Ovary (tissue), 9 donors: Measurements from ENCODE around the gene KRTAP10-12. TPM values are rescaled to one million over a fixed set of nuclear protein-coding genes. Genes with fewer than 3 reads are reported as not detected.

Experiments
- DNase-seq, 5 donors: peaks; one replicate each; pipeline ENCODE4 v3.0.0-alpha.2; 2019 to 2020
- H3K27ac ChIP-seq, 2 donors: fragments of 200-600 bp; one replicate each; pipeline versions ENCODE4 v1.5.1 to v1.8.0; 2019 to 2022
- H3K27me3 ChIP-seq: fragments of 200-600 bp; one replicate; pipeline ENCODE4 v1.8.0; 2022
- H3K36me3 ChIP-seq: fragments of 200-600 bp; sonication (generic); one replicate; pipeline ENCODE4 v1.5.1; 2019
- H3K4me1 ChIP-seq: one replicate; pipeline ENCODE4 v1.8.1; 2013; ENCODE audit warnings: mild to moderate bottlenecking, moderate library complexity; ENCODE audit not compliant: insufficient read depth
- H3K4me3 ChIP-seq: fragments of 200-600 bp; sonication (generic); one replicate; pipeline ENCODE4 v1.5.1; 2017
- H3K9me3 ChIP-seq, 2 donors: fragments of 200-600 bp in 1 of 2; sonication (generic) in 1 of 2; one replicate each; pipeline versions ENCODE4 v1.5.1 to v1.8.1; 2013 to 2019; ENCODE audit warnings: mild to moderate bottlenecking in 1 of 2, moderate library complexity in 1 of 2
- EP300 ChIP-seq: sonication (generic); formaldehyde crosslinking; IDR thresholded peaks from one replicate; pipeline ENCODE4 v1.6.1; 2017; ENCODE audit warnings: antibody characterized with exemption
- POLR2A ChIP-seq: fragments of 450-650 bp; IDR thresholded peaks from one replicate; pipeline ENCODE4 v1.6.1; 2017; ENCODE audit warnings: antibody characterized with exemption, mild to moderate bottlenecking, moderate library complexity
- WGBS, 3 donors: extraction: QIAGEN DNeasy Blood & Tissue Kit in 1 of 3; methylation state at CpG; one replicate each; pipeline versions ENCODE4 v1.1.5 to v1.1.7; 2013 to 2017; 5-methylcytosine and 5-hydroxymethylcytosine counted together
- intact Hi-C, 4 donors: fragments of 100-400 bp; cut with DNase I; formaldehyde crosslinking; loops; one replicate each; pipeline versions ENCODE4 v1.11.0 to v1.15.1; 2022 to 2023
- polyA plus RNA-seq, 2 donors: library from polyadenylated mRNA; stranded (reverse); fragments of 200-250 nt in 1 of 2; fragments of 350-450 nt in 1 of 2; fragmentation: Illumina TruSeq in 1 of 2; extraction: RNeasy Lipid Tissue Mini Kit (QIAGEN cat#74804) in 1 of 2; gene quantifications; one replicate each; pipeline ENCODE4 v1.2.3, GENCODE V29; 2013 to 2014
- total RNA-seq, 7 donors: library from RNA; depleted of rRNA in 2 of 7; stranded (reverse); fragments of >200 nt in 2 of 7; fragmentation: NEBNext Ultra II Directional in 3 of 7; extraction: Animal tissue kit (Norgen Biotek cat#: 25700) in 3 of 7; gene quantifications; one replicate each; pipeline versions ENCODE4 v1.1.0 to v1.2.4, GENCODE V29; 2016 to 2023
- TF ChIP-seq, protein P1 (sequence below), 3 donors: fragments of 450-650 bp in 2 of 3; fragments of 200-600 bp in 1 of 3; IDR thresholded peaks; one replicate each; pipeline versions ENCODE4 v1.5.1 to v1.8.0; 2016 to 2022; ENCODE audit warnings: antibody characterized with exemption in 3 of 3, mild to moderate bottlenecking in 1 of 3
- donor health status: DM: no; HTN: no; CAD: no; lungs with moderate emphysema.
- donor health status: DM: no; HTN: no; CAD: no.
- donor health status: Bipolar disorder and iron deficiency.
- donor health status: DM: yes; HTN: yes; CAD: no.
- donor health status: DM: no; HTN: no; CAD: no.
- donor health status: DM: yes; HTN: yes; CAD: no.

KRTAP10-12 gene
- total and polyA plus RNA-seq, 9 donors = not detected

- TF ChIP-seq POLR2A = no peak
- TF ChIP-seq, protein P1, sequence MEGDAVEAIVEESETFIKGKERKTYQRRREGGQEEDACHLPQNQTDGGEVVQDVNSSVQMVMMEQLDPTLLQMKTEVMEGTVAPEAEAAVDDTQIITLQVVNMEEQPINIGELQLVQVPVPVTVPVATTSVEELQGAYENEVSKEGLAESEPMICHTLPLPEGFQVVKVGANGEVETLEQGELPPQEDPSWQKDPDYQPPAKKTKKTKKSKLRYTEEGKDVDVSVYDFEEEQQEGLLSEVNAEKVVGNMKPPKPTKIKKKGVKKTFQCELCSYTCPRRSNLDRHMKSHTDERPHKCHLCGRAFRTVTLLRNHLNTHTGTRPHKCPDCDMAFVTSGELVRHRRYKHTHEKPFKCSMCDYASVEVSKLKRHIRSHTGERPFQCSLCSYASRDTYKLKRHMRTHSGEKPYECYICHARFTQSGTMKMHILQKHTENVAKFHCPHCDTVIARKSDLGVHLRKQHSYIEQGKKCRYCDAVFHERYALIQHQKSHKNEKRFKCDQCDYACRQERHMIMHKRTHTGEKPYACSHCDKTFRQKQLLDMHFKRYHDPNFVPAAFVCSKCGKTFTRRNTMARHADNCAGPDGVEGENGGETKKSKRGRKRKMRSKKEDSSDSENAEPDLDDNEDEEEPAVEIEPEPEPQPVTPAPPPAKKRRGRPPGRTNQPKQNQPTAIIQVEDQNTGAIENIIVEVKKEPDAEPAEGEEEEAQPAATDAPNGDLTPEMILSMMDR (IDR thresholded peaks at IDR 0.05) = no peak
- no peak for TF ChIP-seq EP300
- Histone ChIP-seq H3K4me3 (no peak overlapping the region), H3K27me3 (no peaks in the 10 kb centered on the region), H3K4me1 (no peaks in the 10 kb centered on the region), H3K27ac (no peak overlapping the region), H3K36me3 (no peaks in the 10 kb centered on the region), H3K9me3 (no peaks in the 10 kb centered on the region)
- DNase-seq = no peak
- intact Hi-C loops = no loop called here
- WGBS, 3 donors = 34 to 51% (median 42%) methylated on average over 21 of the region's 21 CpGs
Measured at GRCh38 chr21:44700101-44701022, 3.4 kb downstream of the KRTAP10-12 start.

- Histone ChIP-seq H3K27ac (no peak overlapping the region), H3K4me1 (no peaks in the 10 kb centered on the region), H3K9me3 (no peaks in the 10 kb centered on the region), H3K36me3 (no peaks in the 10 kb centered on the region), H3K27me3 (no peaks in the 10 kb centered on the region), H3K4me3 (no peak overlapping the region)
- TF ChIP-seq EP300 = no peak
- WGBS, 3 donors = 72 to 75% (median 73%) methylated on average over 14 of the region's 14 CpGs
- no peak for DNase-seq
- intact Hi-C loops = no loop called here
Measured at GRCh38 chr21:44701023-44701400, 4.0 kb downstream of the KRTAP10-12 start.

DNA sequence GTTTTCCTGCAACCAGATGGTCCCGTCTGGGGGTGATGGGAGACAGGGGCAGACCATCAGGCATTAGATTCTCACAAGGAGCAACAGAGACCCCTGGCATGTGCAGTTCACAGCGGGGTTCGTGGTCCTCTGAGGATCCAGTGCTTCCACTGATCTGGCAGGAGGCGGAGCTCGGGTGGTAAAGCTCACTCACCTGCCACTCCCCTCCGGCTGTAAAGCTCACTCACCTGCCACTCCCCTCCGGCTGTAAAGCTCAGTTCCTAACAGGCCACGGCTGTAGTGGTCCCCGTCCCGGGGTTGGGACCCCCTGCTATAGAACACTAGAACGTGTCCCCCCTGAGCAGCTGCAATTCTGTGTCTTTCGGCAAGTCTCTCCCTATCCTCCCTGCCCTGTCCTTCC lies 4.6 kb downstream of the KRTAP10-12 start:
- WGBS, 3 donors = 13 to 25% (median 14%) methylated on average over 12 of the region's 12 CpGs
- TF ChIP-seq, protein P1 (IDR thresholded peaks at IDR 0.05) = no peak
- TF ChIP-seq POLR2A (no peak), EP300 (no peak)
- H3K36me3 ChIP-seq = no peaks in the 10 kb centered on the region
- H3K27ac ChIP-seq = no peak overlapping the region
- no peak for DNase-seq
- peaks cover 0 to 5% of the 10 kb centered on the region in 2 donors for H3K9me3 ChIP-seq
- H3K4me1 ChIP-seq = no peaks in the 10 kb centered on the region
- intact Hi-C loops = no loop called here
- no peak overlapping the region for H3K4me3 ChIP-seq
- no peaks in the 10 kb centered on the region for H3K27me3 ChIP-seq

- no peaks in the 10 kb centered on the region for H3K36me3 ChIP-seq
- peaks cover 0 to 5% of the 10 kb centered on the region in 2 donors for H3K9me3 ChIP-seq
- WGBS, 3 donors = 60 to 71% (median 62%) methylated on average over 21 to 22 of the region's 22 CpGs
- H3K27ac ChIP-seq = no peak overlapping the region
- TF ChIP-seq, protein P1 (IDR thresholded peaks at IDR 0.05) = no peak
- TF ChIP-seq POLR2A = no peak
- H3K4me1 ChIP-seq = no peaks in the 10 kb centered on the region
- H3K27me3 ChIP-seq = no peaks in the 10 kb centered on the region
- H3K4me3 ChIP-seq = no peak overlapping the region
- intact Hi-C loops = no loop called here
- no peak for DNase-seq
Measured at GRCh38 chr21:44702111-44702972, 5.4 kb downstream of the KRTAP10-12 start.
